NCI-H187 (cell line): ENCODE results near the gene ENPP5.
"Not testable (repeated sequence)": the region's sequence is repeated elsewhere in the genome, so short reads cannot be mapped to it uniquely, and the experiment has no call there.

Source experiments
- DNase-seq, 2 experiments: peaks; one replicate each; lab custom pipeline; 2025; lab: John Stamatoyannopoulos, UW

Gene ENPP5

DNA sequence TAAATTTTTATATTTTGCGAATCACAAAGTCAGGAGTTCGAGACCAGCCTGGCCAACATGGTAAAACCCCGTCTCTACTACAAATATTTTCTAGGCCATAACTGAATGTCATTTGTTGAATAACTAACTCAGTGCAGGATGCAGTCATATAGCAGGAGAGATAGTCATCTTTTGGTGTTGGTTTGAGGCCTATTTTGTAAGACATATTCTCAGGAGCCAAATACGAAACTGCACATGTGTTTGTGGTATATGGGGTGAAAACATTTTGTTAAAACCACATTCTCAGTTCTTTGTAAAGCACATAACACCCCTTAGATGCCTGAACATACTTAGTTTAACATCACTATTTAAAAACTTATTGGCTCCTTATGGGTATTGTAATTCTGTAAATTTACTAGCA is 4.7 kb upstream of the ENPP5 start:
- no peak for DNase-seq

DNA sequence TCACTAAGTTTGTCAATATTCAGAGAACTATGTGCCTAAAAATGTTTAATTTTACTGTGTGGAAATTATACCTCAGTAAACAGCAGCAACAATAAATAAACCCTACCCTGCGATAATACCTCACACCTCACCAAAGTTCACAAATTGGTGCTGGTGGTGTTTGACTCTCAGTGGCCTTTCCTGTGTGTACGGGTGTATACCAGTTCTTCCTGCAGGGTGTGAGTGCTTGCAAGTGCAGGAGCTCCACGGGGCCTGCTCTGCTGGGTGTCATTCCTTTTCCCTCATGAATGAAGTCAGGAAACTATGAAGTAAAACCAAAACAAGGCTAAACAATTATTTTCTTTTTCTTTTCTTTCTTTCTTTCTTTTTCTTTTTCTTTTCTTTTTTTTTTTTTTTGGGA is 4.1 kb upstream of the ENPP5 start:
- no peak for DNase-seq

DNA sequence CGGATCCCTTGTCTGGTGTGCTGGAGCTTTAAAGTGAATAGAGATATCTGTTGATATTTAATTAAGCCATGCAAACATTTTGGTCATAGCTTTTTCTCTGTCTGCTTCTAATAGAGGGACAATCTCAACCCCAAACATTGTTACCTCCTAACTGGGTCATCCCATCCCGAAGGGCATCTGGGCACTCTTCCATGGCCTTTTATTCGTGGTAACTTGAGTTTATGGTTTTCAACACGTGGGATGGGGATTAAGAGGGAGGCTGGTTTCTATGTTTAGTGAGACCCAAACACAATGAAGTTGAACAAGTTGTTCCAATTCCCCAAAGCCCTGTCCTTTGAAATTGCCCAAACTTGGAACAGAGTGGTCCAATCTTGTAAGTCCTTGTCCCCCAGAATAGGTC is 1.4 kb upstream of the ENPP5 start:
- no peak for DNase-seq

DNA sequence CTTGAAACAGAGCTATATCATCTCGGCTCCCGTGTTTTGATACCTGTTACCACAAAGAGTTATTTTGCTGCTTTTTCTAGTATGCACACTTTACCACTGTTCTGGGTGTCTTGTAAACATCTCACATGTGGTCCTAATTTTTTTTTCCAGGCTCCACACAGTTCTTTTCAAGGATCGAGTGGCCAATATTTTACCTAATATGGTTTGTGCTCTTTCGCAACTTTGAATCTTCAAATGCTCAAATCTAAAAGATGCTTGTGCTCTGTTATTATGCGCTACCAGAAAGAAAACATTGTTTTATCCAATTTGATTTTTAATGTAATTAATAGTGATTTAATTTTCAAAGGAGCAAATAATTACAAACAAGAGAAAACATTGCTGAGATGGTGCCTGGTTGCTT is 10.7 kb downstream of the ENPP5 start:
- DNase-seq: no peak

DNA sequence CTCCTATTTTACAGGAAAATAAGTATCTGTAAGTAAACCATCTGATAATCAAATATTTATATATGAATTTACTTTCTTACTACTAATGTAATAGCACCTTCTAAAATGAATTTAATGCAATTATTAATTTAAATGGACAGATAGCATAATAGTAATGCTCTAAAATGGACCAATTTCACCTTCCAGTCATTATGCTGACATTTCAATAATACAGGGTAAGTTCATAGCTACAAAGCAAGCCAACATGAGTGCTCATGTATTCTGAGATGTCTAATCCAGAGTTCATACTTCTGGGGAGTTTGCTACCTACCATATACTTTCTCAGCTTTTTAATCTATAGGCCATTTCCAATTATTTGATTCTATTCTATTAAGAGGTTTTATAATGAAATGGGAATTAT is 11.6 kb downstream of the ENPP5 start:
- DNase-seq: no peak

DNA sequence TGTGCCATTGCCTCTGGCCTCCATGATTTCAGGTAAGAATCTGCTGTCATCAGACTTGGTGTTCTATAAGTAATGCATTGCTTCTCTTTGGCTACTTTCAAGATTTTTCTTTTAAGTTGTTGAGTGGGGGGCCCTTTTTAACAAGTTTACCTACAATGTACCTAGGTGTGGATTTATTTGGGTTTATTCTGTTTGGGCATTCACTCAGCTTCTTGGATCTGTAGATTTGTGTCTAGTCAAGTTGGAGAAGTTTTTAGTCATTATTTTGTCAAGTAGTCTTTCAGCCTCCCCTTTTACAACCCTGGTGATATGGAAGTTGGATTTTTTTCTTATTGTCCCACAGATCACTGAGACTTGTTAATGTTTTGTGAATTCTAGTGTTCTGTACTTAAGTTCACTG is 14.1 kb downstream of the ENPP5 start:
- DNase-seq: no peak

DNA sequence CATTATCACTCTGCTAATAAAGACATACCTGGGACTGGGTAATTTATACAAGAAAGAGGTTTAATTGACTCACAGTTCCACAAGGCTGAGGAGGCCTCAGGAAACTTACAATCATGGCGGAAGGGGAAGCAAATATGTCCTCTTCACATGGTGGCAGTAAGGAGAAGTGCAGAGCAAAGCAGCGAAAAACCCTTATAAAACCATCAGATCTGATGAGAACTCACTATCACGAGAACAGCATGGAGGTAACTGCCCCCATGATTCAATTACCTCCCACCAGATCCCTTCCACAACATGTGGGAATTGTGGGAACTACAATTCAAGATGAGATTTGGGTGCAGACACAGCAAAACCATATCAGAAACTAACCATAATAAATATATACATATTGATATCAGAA is 21.7 kb downstream of the ENPP5 start:
- DNase-seq: not testable (repeated sequence)

DNA sequence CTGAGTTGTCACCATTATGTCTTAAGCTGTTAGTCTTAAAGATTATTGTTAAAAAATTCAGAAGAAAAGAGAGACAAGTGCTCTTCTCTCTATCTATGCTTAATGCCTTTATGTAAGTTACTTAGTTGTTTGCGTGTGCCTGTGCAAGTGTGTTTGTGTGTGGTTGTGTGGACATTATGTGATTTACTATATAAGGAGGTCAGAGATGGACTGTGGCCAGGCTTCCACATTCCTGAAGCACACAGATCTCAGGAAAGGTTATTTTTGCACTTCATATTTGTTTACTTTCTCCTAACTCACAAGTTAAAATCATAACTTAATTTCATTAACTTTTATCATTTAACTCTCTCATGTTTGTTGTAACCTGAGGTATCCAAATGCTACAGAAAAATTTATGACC is 26.5 kb downstream of the ENPP5 start:
- no peak for DNase-seq

DNA sequence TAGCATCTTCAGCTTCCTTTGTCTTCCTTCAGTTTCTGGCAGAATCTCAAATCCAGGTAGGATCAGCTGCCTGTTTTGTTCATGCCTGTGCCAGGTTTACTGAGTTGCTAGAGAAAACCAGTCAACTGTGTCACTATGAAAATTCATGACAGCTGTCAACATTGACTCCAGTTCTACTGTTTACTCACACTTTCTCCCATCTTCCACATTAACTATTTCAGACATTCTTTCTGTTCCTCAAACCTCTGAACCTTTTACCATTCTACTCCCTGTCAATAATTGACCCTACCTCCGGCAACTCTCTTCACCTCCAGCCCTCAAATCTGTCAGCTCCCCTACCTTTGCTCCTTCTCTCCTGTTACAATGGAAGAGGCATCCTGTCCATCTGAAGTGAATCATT is 32.5 kb downstream of the ENPP5 start:
- DNase-seq: no peak

DNA sequence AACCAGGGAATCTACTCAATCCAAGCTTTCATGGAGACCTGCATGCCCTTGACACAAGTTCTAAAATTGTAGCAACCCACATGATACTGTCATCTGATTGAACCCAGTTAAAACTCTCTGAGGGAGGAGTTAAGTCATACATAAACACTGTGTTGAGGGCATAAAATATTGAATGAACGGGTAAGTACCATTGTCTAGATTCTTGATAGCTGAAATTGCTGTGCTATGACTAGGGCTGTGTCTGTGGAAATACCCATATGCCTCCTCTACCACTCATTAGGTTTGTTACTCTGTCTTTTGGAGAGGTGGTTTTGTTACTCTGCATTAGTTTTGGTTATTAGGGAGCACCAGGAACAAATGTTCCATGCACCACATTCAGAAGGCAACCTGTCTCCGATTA is 33.4 kb downstream of the ENPP5 start:
- DNase-seq: no peak

DNA sequence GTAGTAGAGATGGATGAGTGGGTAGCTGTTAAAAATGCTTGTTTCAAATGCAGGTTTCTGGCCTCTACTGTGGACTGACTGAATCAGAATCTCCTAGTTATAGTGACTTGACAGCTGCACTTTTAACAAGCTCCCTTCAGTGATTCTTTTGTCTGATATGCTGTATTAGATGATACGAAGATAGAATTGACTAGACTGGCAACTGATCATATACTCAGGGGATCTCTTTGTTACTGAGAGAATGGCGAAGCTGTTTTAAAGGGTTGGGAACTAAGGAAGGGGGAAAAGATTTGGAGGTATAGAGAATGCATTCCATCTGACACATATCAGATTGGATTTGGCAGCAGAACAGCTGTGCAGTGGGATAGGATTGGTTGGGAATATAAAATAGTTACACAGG is 33.9 kb downstream of the ENPP5 start:
- DNase-seq: no peak

DNA sequence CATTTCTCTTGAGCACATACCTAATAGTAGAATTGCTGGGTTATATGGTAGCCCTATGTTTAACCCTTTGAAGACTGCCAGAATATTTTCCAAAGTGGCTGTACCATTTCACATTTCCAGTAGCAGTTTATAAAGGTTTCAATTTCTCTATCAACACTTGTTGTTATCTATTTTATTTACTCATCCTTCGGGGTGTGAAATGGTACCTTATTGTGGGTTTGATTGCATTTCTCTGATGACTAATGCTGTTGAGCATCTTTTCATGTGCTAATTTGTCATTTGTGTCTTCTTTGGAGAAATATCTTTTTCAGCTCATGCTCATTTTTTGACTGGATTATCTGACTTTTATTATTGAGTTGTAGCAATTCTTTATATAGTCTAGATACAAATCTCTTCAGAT is 35.6 kb downstream of the ENPP5 start:
- DNase-seq: no peak

DNA sequence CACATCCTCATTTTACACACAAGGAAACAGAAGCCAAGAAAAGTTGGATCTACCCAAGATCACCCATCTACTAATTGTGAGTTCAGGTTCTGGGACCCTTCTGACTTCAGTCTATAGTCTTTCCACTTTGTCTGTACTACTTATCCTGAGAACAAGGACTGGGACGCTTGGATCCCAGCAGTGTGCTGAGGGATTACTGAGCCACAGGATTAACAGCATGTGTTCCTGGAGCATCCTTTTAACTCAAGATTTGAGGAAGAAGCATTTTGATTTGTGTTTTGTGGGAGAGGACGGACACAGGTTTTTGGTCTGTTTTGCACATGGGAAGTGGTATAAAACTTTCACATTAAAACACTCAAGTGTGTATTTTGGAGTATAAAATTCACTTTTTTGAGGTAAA is 36.6 kb downstream of the ENPP5 start:
- DNase-seq: no peak

DNA sequence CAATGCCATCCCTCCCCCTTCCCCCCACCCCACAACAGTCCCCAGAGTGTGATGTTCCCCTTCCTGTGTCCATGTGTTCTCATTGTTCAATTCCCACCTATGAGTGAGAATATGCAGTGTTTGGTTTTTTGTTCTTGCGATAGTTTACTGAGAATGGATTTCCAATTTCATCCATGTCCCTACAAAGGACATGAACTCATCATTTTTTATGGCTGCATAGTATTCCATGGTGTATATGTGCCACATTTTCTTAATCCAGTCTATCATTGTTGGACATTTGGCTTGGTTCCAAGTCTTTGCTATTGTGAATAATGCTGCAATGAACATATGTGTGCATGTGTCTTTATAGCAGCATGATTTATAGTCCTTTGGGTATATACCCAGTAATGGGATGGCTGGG is 39.5 kb downstream of the ENPP5 start:
- not testable (repeated sequence) for DNase-seq

DNA sequence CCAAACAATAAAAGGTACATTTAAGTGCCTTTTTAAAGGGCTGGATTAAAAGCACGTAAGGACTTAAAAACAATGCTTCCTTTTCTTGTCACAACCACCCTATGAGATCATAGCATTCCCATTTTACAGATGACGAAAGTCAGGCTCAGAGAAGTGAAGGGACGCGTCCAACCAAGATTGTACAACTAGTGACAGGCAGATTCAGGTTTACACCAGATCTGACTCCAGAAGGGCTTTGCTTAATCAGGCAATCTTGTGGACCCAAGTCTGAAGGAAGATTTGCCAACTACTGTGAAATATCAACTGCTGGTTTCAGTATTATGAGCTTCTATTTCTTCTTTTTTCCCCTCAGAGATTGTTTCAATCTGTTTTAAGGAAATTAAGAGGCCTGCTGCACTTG is 40.1 kb downstream of the ENPP5 start:
- no peak for DNase-seq

DNA sequence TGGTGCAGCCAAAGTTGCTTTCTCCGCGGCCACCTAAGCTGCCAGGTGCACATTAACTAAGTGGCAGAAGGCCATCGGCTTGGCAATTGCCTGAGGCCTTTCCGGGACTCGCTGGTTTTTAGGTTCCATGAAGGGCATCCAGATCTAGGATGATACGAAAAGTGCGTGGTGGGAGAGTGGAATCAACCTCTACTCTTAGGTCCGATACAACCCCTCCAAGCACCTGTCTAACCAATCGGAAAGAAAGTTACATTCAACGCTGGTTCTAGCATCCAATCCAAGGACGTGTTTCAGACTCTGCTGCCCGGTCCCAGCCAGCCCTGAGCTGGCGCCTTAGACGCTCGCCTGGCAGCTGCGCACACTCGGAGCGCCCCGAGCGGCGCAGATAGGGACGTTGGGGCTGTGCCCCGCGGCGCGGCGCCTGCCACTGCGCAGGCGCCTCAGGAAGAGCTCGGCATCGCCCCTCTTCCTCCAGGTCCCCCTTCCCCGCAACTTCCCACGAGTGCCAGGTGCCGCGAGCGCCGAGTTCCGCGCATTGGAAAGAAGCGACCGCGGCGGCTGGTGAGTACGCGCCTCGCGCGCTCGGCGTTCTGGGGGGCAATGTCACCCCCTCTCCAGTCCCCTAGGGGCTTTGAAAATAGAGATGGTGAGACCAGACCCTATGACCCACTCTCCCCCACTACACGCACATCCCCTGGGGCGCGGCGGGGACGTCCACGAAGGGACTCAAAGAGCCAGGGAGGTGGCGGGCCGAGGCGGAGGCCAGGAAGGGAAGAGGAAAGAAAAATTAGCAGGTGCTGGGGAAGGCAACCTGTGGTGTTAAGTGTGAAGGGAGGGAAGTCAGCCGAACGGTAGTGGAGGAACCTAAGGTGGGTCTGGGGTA is 40.9 kb downstream of the ENPP5 start, which contains the start of gene ENPP4:
TSS of gene ENPP4 (plus strand) at position 361 of the 883 bp plus-strand sequence. CDS start 9,595 bp downstream, outside the sequence.
- peak; percentile 74 to 96 for DNase-seq

DNA sequence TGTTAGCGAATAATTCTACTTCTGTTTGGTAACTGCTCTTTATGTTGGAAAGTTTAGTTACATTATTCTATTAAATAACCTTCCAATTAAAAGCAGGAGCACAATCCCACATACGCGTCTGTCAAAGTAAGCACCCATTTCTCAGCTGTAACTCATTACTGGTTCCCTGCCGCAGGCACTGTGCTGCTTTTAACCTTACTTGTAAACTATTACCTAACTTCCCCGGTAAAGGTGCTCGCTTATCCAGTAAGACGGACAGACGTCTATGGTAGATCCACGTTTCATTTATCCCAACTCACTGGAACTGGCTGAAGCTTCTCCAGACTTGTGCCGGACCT is 41.5 kb downstream of the ENPP5 start:
- DNase-seq: no peak

DNA sequence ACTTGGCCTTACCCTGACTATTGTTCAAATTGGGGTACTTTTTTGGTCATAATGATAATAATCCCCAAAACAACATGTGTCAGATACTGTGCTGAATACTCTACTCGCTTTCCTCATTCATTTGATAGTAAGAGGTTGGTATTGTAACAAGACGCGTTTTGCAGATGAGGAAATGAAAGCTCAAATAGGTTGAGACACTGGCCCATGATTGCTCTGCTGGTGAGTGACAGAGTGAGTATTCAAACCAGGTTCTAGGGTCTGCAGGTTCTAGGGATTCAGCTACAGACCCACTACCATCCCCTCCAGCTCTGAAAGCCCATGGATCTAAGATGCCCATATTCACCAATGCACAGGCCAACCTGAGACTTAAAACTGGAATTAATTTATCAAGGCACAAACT is 42.3 kb downstream of the ENPP5 start:
- DNase-seq: no peak

DNA sequence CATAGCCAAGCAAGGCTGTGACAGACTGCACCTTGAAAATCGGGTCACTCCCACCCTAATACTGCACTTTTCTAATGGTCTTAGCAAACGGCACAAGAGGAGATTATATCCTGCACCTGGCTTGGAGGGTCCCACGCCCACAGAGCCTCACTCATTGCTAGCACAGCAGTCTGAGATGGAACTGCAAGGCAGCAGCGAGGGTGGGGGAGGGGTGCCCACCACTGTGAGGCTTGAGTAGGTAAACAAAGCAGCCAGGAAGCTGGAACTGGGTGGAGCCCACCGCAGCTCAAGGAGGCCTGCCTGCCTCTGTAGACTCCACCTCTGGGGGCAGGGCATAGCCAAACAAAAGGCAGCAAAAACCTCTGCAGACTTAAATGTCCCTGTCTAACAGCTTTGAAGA is 51.1 kb downstream of the ENPP5 start:
- DNase-seq: not testable (repeated sequence)

DNA sequence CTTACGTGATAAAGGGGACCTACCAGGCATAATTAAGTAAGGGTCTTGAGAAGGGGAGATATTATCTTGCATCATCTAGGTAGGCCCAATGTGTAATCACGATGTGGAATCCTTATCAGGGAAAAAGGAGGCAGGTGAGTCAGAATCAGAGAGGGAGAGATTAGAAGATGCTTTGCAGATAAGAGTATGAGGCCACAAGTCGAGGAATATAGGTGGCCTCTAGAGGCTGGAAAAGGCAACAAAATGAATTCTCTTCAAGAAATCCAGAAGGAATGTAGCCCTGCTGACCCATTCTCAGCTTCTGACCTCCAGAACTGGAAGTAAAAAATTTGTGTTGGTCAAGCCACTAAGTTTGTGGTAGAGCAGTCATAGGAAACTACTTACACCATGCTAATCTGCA is 51.9 kb downstream of the ENPP5 start:
- no peak for DNase-seq

DNA sequence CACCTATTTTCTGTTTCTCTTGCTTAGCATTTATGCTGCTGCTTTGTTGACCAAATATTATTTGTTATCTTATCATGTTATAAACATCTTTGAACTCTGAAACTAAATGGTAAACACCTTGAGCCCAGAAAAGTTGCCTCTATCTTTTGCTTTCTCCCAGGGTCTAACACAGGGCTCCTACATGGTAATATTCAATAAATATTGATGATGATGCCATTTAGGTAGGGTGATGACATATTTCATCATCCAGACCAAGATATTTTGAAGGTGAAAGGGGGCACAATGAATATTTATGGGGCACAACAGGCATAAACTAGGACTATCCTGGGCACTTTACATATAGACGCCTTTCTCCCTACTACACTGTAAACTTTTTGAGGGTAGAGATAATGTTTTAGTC is 52.6 kb downstream of the ENPP5 start:
- DNase-seq: no peak

DNA sequence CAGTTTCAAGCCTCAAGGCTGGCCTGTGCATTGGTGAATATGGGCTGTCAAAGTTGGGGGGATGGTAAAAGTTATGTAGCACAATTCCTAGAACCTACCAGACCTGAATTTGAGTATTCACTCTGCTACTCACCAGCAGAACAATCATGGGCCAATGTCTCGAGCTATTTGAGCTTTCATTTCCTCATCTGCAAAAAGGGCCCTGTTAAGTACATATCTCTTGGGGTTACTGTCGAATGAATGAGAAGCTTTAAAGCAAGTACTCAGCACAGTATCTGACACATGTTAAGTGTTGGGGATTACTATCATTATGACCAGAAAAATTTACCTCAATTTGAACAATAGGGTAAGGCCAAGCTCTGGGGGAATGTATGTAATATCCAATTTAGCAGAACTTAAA is 54.5 kb downstream of the ENPP5 start:
- no peak for DNase-seq

DNA sequence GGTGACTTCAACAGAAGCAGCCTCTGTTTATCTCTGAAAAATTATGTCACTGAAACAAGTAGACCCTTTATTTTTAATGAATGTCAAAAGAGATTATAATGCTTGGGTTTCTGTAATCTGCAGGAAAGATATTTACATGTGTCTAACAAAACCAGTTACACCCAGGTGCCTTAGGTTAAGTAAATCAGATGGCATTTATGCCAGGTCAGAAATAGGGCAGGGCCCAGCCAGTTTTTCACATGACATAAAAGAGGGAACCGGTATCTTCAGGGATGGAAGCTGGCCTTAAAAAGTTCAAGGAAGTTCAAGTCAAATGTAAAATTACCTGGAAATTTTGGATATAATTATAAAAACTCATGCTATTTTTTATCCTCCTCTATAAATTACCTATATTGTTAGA is 55.1 kb downstream of the ENPP5 start:
- DNase-seq: no peak

DNA sequence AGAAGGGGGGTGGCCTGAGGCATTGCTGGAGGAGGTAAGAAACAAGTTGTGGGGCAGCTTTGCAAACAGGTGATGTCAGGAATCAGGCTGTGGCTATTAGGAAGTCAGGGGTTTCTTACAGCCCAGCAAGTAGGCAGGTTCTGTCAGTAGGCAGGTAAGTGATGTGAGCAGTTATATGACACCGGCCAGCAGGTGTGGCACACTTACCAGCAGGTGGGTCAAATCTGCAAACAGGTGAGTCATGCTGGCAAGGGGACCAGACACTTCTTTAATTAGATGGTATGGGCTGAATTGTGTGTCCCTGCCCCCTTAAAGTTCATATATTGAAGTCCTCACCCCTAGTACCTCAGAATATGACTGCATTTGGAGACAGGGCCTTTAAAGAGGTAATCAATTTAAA is 57.4 kb downstream of the ENPP5 start:
- peak; percentile 44 to 64 for DNase-seq
